Naive thymus-derived CD4-positive, alpha-beta T cell (primary cell): ENCODE measurements around the gene HOXA9. TPM values are rescaled to one million over a fixed set of nuclear protein-coding genes. Genes with fewer than 3 reads are reported as not detected.
A peak's percentile ranks its signal among the peaks of the same experiment; 100 is the strongest.

ENCODE experiments used
- ATAC-seq: fragments of 150-1000 bp; cut with Tn5 transposase; 2 replicates; pipeline ENCODE4 v1.10.0; 2021; ENCODE audit warnings: mild to moderate bottlenecking, moderate library complexity
- CTCF ChIA-PET: fragments of 350-600 bp; sonication (Branson Sonifier 250); formaldehyde crosslinking; loops from one replicate; lab custom pipeline; 2021; ENCODE audit warnings: antibody characterized with exemption; lab: Charles Lee
- POLR2A ChIA-PET: fragments of 350-600 bp; sonication (Branson Sonifier 250); formaldehyde crosslinking; loops from one replicate; lab custom pipeline; 2021; ENCODE audit warnings: antibody characterized with exemption, inconsistent platforms; lab: Charles Lee
- DNase-seq, 9 donors: peaks; one replicate each; pipeline versions ENCODE4 v3.0.0 to v3.0.0-alpha.2; 2020 to 2022; ENCODE audit warnings: mixed read lengths in 1 of 9
- H3K27ac ChIP-seq: one replicate; pipeline ENCODE4 v1.7.0; 2013; ENCODE audit warnings: mild to moderate bottlenecking, low read depth, low read length, moderate library complexity
- H3K27me3 ChIP-seq, 2 donors: one replicate each; pipeline ENCODE4 v1.7.0; 2013; ENCODE audit warnings: low read length in 2 of 2, mild to moderate bottlenecking in 2 of 2, moderate library complexity in 2 of 2; ENCODE audit not compliant: control insufficient read depth in 2 of 2, insufficient read depth in 2 of 2
- H3K36me3 ChIP-seq, 3 experiments: 1 replicate in 2 of 3; 2 replicates in 1 of 3; pipeline ENCODE4 v1.7.0; 2013; ENCODE audit warnings: low read length in 3 of 3, mild to moderate bottlenecking in 3 of 3, moderate library complexity in 1 of 3; ENCODE audit not compliant: insufficient read depth in 3 of 3, control insufficient read depth in 2 of 3
- H3K4me1 ChIP-seq, 2 donors: one replicate each; pipeline ENCODE4 v1.7.0; 2013; ENCODE audit warnings: low read length in 2 of 2, mild to moderate bottlenecking in 2 of 2, moderate library complexity in 1 of 2; ENCODE audit not compliant: control insufficient read depth in 2 of 2, insufficient read depth in 2 of 2
- H3K4me3 ChIP-seq: 2 replicates; pipeline ENCODE4 v1.7.0; 2013; ENCODE audit warnings: mild to moderate bottlenecking, low read length
- H3K9me3 ChIP-seq, 3 experiments: 1 replicate in 2 of 3; 2 replicates in 1 of 3; pipeline ENCODE4 v1.7.0; 2013; ENCODE audit warnings: low read length in 3 of 3; ENCODE audit not compliant: control insufficient read depth in 2 of 3
- H3K27ac Mint-ChIP-seq, 9 donors: one replicate each; pipeline ENCODE4 v1.8.0; 2020 to 2022; ENCODE audit warnings: mixed read lengths in 9 of 9, mild to moderate bottlenecking in 8 of 9, moderate library complexity in 5 of 9, inconsistent platforms in 2 of 9
- H3K27me3 Mint-ChIP-seq, 5 donors: one replicate each; pipeline ENCODE4 v1.8.0; 2021 to 2022; ENCODE audit warnings: mixed read lengths in 5 of 5, mild to moderate bottlenecking in 1 of 5
- H3K36me3 Mint-ChIP-seq, 5 donors: one replicate each; pipeline ENCODE4 v1.8.0; 2020 to 2022; ENCODE audit warnings: mixed read lengths in 5 of 5, mild to moderate bottlenecking in 3 of 5, inconsistent platforms in 1 of 5
- H3K4me1 Mint-ChIP-seq, 7 donors: one replicate each; pipeline ENCODE4 v1.8.0; 2020 to 2022; ENCODE audit warnings: mixed read lengths in 7 of 7, mild to moderate bottlenecking in 3 of 7, inconsistent platforms in 1 of 7
- H3K4me3 Mint-ChIP-seq, 10 donors: one replicate each; pipeline ENCODE4 v1.8.0; 2020 to 2022; ENCODE audit warnings: mild to moderate bottlenecking in 10 of 10, mixed read lengths in 10 of 10, moderate library complexity in 6 of 10, inconsistent platforms in 2 of 10
- H3K9me3 Mint-ChIP-seq, 11 donors: one replicate each; pipeline ENCODE4 v1.8.0; 2020 to 2022; ENCODE audit warnings: mixed read lengths in 11 of 11, mild to moderate bottlenecking in 4 of 11, inconsistent platforms in 1 of 11, moderate library complexity in 1 of 11
- intact Hi-C, 2 donors: fragments of 100-400 bp; cut with micrococcal nuclease; formaldehyde crosslinking; loops; one replicate each; pipeline ENCODE4 v1.15.1; 2023
- polyA plus RNA-seq, 2 donors: library from polyadenylated mRNA; unstranded; fragments of 300-500 nt; fragmentation: Illumina TruSeq; gene quantifications; one replicate each; pipeline ENCODE4 v1.2.3, GENCODE V29; 2021
- total RNA-seq, 6 experiments: library from RNA in 5 of 6; stranded (reverse) in 5 of 6; gene quantifications; 1 replicate in 5 of 6; 2 replicates in 1 of 6; pipeline ENCODE4 v1.2.3 and lab custom pipeline; 2021 to 2026

The HOXA9 gene
- total and polyA plus RNA-seq, 7 experiments from 2014 or later: 0.70 to 1.7 TPM; not detected in 5

DNA sequence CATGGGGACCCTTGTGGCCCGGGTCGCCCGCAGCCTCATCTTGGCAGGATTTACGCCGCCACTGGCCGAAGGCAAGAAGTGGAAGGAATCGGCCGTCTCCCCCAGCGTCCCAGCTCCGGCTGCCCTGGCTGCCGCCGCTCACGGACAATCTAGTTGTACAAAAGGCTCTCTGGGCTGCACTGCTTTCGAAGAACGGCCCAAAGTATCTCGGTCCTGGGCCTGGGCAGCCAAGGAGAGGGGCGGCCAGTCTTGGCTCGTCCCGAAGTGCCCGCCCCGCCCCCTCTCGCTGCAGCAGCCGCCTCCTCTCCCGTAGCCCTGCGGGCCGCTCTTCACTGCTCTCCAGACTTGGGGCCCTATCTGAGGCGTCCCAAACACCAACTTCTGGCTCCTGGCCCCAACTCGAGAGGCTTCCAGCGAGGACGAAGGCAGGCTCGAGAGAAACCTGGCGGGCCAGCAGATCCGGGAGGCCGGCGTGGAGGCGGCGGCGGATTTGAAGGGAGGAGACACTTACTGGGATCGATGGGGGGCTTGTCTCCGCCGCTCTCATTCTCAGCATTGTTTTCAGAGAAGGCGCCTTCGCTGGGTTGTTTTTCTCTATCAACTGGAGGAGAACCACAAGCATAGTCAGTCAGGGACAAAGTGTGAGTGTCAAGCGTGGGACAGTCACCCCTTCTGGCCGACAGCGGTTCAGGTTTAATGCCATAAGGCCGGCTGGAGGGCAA lies 809 bp downstream of the HOXA9 start:
- POLR2A ChIA-PET: no interaction called here
- ATAC-seq (no peak), DNase-seq (peak in 1 of 9 donors; percentile 33)
- peak overlapping the region in 8 of 9 donors; percentile 51 to 84 (median 66) for H3K27ac Mint-ChIP-seq
- Histone ChIP-seq H3K27me3 (peaks cover 37 to 68% of the 10 kb centered on the region in 2 donors), H3K4me3 (no peak overlapping the region), H3K4me1 (peaks cover 14 to 51% of the 10 kb centered on the region in 2 donors), H3K9me3 (no peaks in the 10 kb centered on the region), H3K27ac (no peak overlapping the region), H3K36me3 (no peaks in the 10 kb centered on the region)
- H3K36me3 Mint-ChIP-seq: peaks cover 0 to 5% (median 5%) of the 10 kb centered on the region in 5 donors
- peaks cover 0 to 20% (median 0%) of the 10 kb centered on the region in 11 donors for H3K9me3 Mint-ChIP-seq
- CTCF ChIA-PET: no interaction called here
- peaks cover 64 to 86% (median 66%) of the 10 kb centered on the region in 5 donors for H3K27me3 Mint-ChIP-seq
- H3K4me1 Mint-ChIP-seq: peaks cover 20 to 61% (median 30%) of the 10 kb centered on the region in 7 donors
- intact Hi-C loops: loop anchor here (5.0 kb wide), 5 partner anchors 33 to 1212 kb away; partner anchors contain the start of genes EVX1 (in 1 of the 2) and SNX10 (in 1 of the 2)
- peak overlapping the region in 8 of 10 donors; percentile 5 to 63 (median 42) for H3K4me3 Mint-ChIP-seq

DNA sequence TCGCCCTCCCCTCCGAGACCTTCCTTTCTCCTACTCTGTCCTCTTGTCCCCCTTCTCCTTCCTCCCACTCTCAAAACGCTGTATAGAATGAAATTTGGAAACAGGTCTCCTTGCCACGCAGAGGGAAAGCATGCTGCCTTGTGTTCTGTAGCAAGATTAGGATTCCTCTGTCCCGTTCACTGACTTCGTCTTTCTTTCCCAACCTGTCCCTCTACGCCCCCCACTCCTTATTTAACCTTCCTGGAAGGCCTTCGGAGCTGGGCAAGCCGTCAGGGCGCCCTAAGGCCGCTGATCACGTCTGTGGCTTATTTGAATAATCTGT lies 1.3 kb downstream of the HOXA9 start:
- ATAC-seq (no peak), DNase-seq (no peak)
- peaks cover 0 to 19% (median 0%) of the 10 kb centered on the region in 11 donors for H3K9me3 Mint-ChIP-seq
- Histone ChIP-seq H3K4me1 (peaks cover 14 to 49% of the 10 kb centered on the region in 2 donors), H3K27me3 (peaks cover 42 to 68% of the 10 kb centered on the region in 2 donors), H3K9me3 (no peaks in the 10 kb centered on the region), H3K27ac (no peak overlapping the region), H3K4me3 (no peak overlapping the region), H3K36me3 (no peaks in the 10 kb centered on the region)
- H3K27ac Mint-ChIP-seq: peak overlapping the region in 8 of 9 donors; percentile 5 to 69 (median 54)
- intact Hi-C loops: loop anchor here (5.0 kb wide), 5 partner anchors 33 to 1212 kb away; partner anchors contain the start of genes EVX1 (in 1 of the 2) and SNX10 (in 1 of the 2)
- ChIA-PET POLR2A (no interaction called here), CTCF (interaction anchor here (0.6 kb wide), 1 partner anchor 116 kb away, joined by 3 read pairs; no protein-coding TSS in a partner anchor)
- H3K27me3 Mint-ChIP-seq: peaks cover 67 to 90% (median 71%) of the 10 kb centered on the region in 5 donors
- peak overlapping the region in 4 of 10 donors; percentile 3 to 61 (median 46) for H3K4me3 Mint-ChIP-seq
- peaks cover 20 to 59% (median 30%) of the 10 kb centered on the region in 7 donors for H3K4me1 Mint-ChIP-seq
- peaks cover 0 to 5% (median 5%) of the 10 kb centered on the region in 5 donors for H3K36me3 Mint-ChIP-seq

- Mint-ChIP-seq H3K27me3 (peaks cover 67 to 90% (median 71%) of the 10 kb centered on the region in 5 donors), H3K36me3 (peaks cover 0 to 5% (median under 1%) of the 10 kb centered on the region in 5 donors), H3K27ac (peak overlapping the region in 8 of 9 donors; percentile 19 to 69 (median 55)), H3K4me1 (peaks cover 15 to 59% (median 28%) of the 10 kb centered on the region in 7 donors), H3K9me3 (peaks cover 0 to 15% (median 0%) of the 10 kb centered on the region in 11 donors), H3K4me3 (peak overlapping the region in 3 of 10 donors; percentile 3 to 61 (median 48))
- Histone ChIP-seq H3K27ac (no peak overlapping the region), H3K9me3 (no peaks in the 10 kb centered on the region), H3K4me1 (peaks cover 14 to 45% of the 10 kb centered on the region in 2 donors), H3K36me3 (no peaks in the 10 kb centered on the region), H3K27me3 (peaks cover 40 to 68% of the 10 kb centered on the region in 2 donors), H3K4me3 (no peak overlapping the region)
- ATAC-seq: no peak
- ChIA-PET CTCF (interaction anchor here (0.6 to 3.4 kb wide), 4 partner anchors 14 to 1270 kb away, joined by 3 to 42 read pairs (median 6); no protein-coding TSS in a partner anchor), POLR2A (no interaction called here)
- intact Hi-C loops: loop anchor here (5.0 kb wide), 5 partner anchors 34 to 1211 kb away; partner anchors contain the start of genes EVX1 (in 1 of the 2) and SNX10 (in 1 of the 2)
- no peak for DNase-seq
Observed at GRCh38 chr7:27163288-27164044, 1.9 kb downstream of the HOXA9 start.

DNA sequence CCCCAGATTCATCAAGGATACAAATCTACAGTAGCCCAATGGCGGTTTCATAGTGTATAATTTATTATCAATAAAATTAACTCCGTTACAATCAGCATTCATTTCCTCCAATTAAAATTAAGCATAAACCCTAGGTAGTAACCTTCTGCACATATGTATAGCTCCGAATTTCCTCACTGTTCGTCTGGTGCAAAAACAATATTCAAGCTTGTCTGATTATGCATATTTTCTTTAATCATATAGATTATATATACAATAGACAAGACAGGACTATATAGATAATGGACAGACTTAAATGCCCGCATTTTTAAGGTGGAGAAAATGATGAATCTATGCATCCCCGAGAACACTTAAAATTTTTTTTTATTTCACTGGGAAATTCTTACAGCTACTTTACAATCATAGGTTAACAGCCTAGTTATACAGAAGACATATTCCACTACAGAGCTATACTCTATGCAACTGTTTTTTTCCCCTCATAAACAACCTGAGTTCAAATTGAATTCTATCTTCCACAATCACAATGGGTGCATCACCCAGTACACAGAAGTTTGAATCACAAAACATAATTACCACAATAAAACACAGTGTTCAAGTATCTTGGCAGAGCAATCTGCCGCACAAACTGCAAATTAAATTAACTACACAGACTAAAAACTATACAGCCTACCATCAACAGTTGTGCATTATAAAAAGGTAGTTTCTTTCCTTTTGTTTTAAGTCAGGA lies 2.6 kb downstream of the HOXA9 start:
- Mint-ChIP-seq H3K27me3 (peaks cover 69 to 90% (median 72%) of the 10 kb centered on the region in 5 donors), H3K36me3 (peaks cover 0 to 5% (median 0%) of the 10 kb centered on the region in 5 donors), H3K4me1 (peaks cover 20 to 59% (median 34%) of the 10 kb centered on the region in 7 donors), H3K27ac (no peak overlapping the region), H3K9me3 (peaks cover 0 to 13% (median 0%) of the 10 kb centered on the region in 11 donors), H3K4me3 (no peak overlapping the region)
- Histone ChIP-seq H3K9me3 (no peaks in the 10 kb centered on the region), H3K4me3 (no peak overlapping the region), H3K36me3 (no peaks in the 10 kb centered on the region), H3K27me3 (peaks cover 33 to 68% of the 10 kb centered on the region in 2 donors), H3K27ac (no peak overlapping the region), H3K4me1 (peaks cover 18 to 45% of the 10 kb centered on the region in 2 donors)
- ChIA-PET POLR2A (no interaction called here), CTCF (interaction anchor here (0.6 to 3.4 kb wide), 9 partner anchors 10 to 1269 kb away, joined by 3 to 42 read pairs (median 5); partner anchors contain the start of gene HOXA3)
- DNase-seq (no peak), ATAC-seq (no peak)
- intact Hi-C loops: loop anchor here (5.0 kb wide), 5 partner anchors 35 to 1210 kb away; partner anchors contain the start of genes EVX1 (in 1 of the 2) and SNX10 (in 1 of the 2)

DNA sequence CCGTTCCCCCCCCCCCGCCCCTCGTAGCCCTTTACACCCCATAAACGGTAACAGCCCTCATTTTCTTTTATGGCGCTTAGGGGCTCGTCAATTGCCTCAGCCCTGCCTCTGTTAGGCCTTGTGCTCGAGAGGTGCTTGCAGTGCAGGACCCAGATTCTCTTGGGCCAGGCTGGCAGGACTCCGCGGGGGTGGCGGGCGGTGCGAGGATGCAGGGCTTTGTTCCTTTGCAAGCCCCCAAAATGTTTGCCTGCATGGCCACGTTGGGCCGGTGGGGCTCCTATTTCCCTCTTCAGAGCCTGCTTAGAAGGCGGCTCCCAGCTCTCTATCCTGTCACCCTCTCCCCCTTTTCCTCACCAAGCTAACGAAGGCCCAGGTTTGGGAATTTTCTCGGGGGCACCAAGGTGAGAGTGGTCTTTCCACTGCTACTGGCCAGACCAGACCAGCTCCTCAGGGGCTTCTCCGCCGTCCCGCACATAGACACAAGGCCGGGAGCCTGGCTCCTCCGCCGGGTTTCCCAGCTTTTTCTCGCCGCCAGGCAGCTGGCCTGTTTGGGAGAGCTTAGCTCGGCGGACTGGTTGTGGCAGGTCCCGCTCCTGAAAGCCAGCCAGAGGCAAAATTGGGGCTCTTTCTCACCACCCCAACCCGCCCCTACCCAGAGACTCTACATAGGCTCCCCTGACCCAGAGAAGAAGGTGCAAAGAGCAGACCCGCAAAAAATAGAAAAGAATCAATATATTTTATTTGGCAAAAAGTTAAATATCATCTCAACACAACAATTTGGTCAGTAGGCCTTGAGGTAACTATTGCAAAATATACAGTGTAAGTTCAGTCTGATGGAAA lies 3.4 kb downstream of the HOXA9 start:
- H3K4me1 ChIP-seq: peaks cover 18 to 43% of the 10 kb centered on the region in 2 donors
- H3K27ac Mint-ChIP-seq: no peak overlapping the region

More for the DNA sequence above, 3.4 kb downstream of the HOXA9 start:
- Histone ChIP-seq H3K36me3 (no peaks in the 10 kb centered on the region), H3K4me3 (no peak overlapping the region), H3K27me3 (peaks cover 26 to 66% of the 10 kb centered on the region in 2 donors), H3K9me3 (no peaks in the 10 kb centered on the region), H3K27ac (no peak overlapping the region)
- Mint-ChIP-seq H3K4me3 (peak overlapping the region in 2 of 10 donors; percentile 48 to 58), H3K4me1 (peaks cover 13 to 53% (median 33%) of the 10 kb centered on the region in 7 donors), H3K9me3 (peaks cover 0 to 15% (median 0%) of the 10 kb centered on the region in 11 donors), H3K36me3 (peaks cover 0 to 5% (median 0%) of the 10 kb centered on the region in 5 donors), H3K27me3 (peaks cover 69 to 90% (median 72%) of the 10 kb centered on the region in 5 donors)
- intact Hi-C loops: loop anchor here (1.0 to 5.0 kb wide), 16 partner anchors 11 to 1301 kb away; partner anchors contain the start of genes EVX1 (in 1 of the 2) and SNX10 (in 1 of the 2)
- ChIA-PET POLR2A (interaction anchor here (1.1 kb wide), 1 partner anchor 479 kb away, joined by 6 read pairs; no protein-coding TSS in a partner anchor), CTCF (interaction anchor here (0.9 to 3.4 kb wide), 9 partner anchors 12 to 1269 kb away, joined by 3 to 42 read pairs (median 5); no protein-coding TSS in a partner anchor)
- DNase-seq: no peak
- ATAC-seq: no peak
